GM20431 (cell line): ENCODE results near the gene LRRFIP1.

Experiments used
- in situ Hi-C: fragments of 300-500 bp; cut with MseI, MboI; formaldehyde crosslinking; loops from one replicate; pipeline ENCODE4 v1.15.0; 2020; ENCODE audit warnings: low sequenced_read_pairs; ENCODE audit not compliant: unreplicated experiment

LRRFIP1 gene

GRCh38 chr2:237797253-237797652, 169.9 kb downstream of the LRRFIP1 start:
- in situ Hi-C loops = no loop called here

- in situ Hi-C loops = no loop called here
These were observed 171.1 kb downstream of the LRRFIP1 start, which contains the start of gene RBM44 for GRCh38 chr2:237798236-237799059. Gene RBM44, plus strand, starts transcription at chr2:237798779. Its CDS starts 14,831 bp downstream, at chr2:237813610.

GRCh38 chr2:237799060-237799428, 171.7 kb downstream of the LRRFIP1 start:
- in situ Hi-C loops = no loop called here

GRCh38 chr2:237801466-237801865, 174.1 kb downstream of the LRRFIP1 start:
- in situ Hi-C loops = no loop called here

GRCh38 chr2:237806334-237806733, 178.9 kb downstream of the LRRFIP1 start:
- in situ Hi-C loops = no loop called here

GRCh38 chr2:237815637-237816036, 188.2 kb downstream of the LRRFIP1 start:
- in situ Hi-C loops = no loop called here

GRCh38 chr2:237816531-237816930, 189.1 kb downstream of the LRRFIP1 start:
- in situ Hi-C loops = no loop called here

GRCh38 chr2:237818066-237818473, 190.7 kb downstream of the LRRFIP1 start:
- in situ Hi-C loops = no loop called here

- in situ Hi-C loops = no loop called here
These were observed 191.8 kb downstream of the LRRFIP1 start for GRCh38 chr2:237819231-237819630.

GRCh38 chr2:237820421-237820820, 193.0 kb downstream of the LRRFIP1 start:
- in situ Hi-C loops = no loop called here

- in situ Hi-C loops = no loop called here
These were observed 196.2 kb downstream of the LRRFIP1 start for GRCh38 chr2:237823544-237823943.

- in situ Hi-C loops = no loop called here
These were observed 196.7 kb downstream of the LRRFIP1 start for GRCh38 chr2:237824085-237824484.

GRCh38 chr2:237827421-237827987, 200.1 kb downstream of the LRRFIP1 start:
- in situ Hi-C loops = no loop called here
